HEK293 (cell line): Measurements from ENCODE around the gene KIF21A.

Experiments used
- KLF16 ChIP-seq: fragments of 450-650 bp; formaldehyde crosslinking; IDR thresholded peaks from 2 replicates; pipeline ENCODE4 v1.5.1; 2017; ENCODE audit warnings: missing biosample characterization, missing genetic modification characterization
- REPIN1 ChIP-seq: fragments of 450-650 bp; formaldehyde crosslinking; IDR thresholded peaks from 2 replicates; pipeline ENCODE4 v1.5.1; 2017; ENCODE audit warnings: missing biosample characterization, missing genetic modification characterization, low read depth
- ZBTB17 ChIP-seq: fragments of 450-650 bp; formaldehyde crosslinking; IDR thresholded peaks from 2 replicates; pipeline ENCODE4 v1.5.1; 2016; ENCODE audit warnings: missing biosample characterization, missing genetic modification characterization
- ZBTB7A ChIP-seq: fragments of 450-650 bp; formaldehyde crosslinking; IDR thresholded peaks from 2 replicates; pipeline ENCODE4 v1.5.1; 2016; ENCODE audit warnings: low read depth, missing biosample characterization, missing genetic modification characterization
- ZNF248 ChIP-seq: fragments of 450-650 bp; formaldehyde crosslinking; IDR thresholded peaks from 2 replicates; pipeline ENCODE4 v1.5.1; 2017; ENCODE audit warnings: missing biosample characterization, missing genetic modification characterization
- ZNF324 ChIP-seq: fragments of 450-650 bp; formaldehyde crosslinking; IDR thresholded peaks from 2 replicates; pipeline ENCODE4 v1.5.1; 2016; ENCODE audit warnings: missing biosample characterization, missing genetic modification characterization
- ZNF621 ChIP-seq: fragments of 450-650 bp; formaldehyde crosslinking; IDR thresholded peaks from 2 replicates; pipeline ENCODE4 v1.5.1; 2017; ENCODE audit warnings: missing biosample characterization, missing genetic modification characterization
- ZSCAN30 ChIP-seq: fragments of 450-650 bp; IDR thresholded peaks from 2 replicates; pipeline ENCODE4 v1.5.1; 2018; ENCODE audit warnings: missing biosample characterization, mild to moderate bottlenecking, missing genetic modification characterization, moderate library complexity
- ZSCAN5A ChIP-seq: fragments of 450-650 bp; formaldehyde crosslinking; IDR thresholded peaks from 2 replicates; pipeline ENCODE4 v1.5.1; 2016; ENCODE audit warnings: missing biosample characterization, missing genetic modification characterization
- TF ChIP-seq, protein P1 (sequence below): fragments of 450-650 bp; formaldehyde crosslinking; IDR thresholded peaks from 2 replicates; pipeline ENCODE4 v1.5.1; 2016; ENCODE audit warnings: missing biosample characterization, missing genetic modification characterization
- TF ChIP-seq, protein P2 (sequence below): fragments of 450-650 bp; formaldehyde crosslinking; IDR thresholded peaks from 2 replicates; pipeline ENCODE4 v1.5.1; 2016; ENCODE audit warnings: missing biosample characterization, missing genetic modification characterization
- TF ChIP-seq, protein P3 (sequence below): fragments of 450-650 bp; formaldehyde crosslinking; IDR thresholded peaks from 2 replicates; pipeline ENCODE4 v1.5.1; 2016; ENCODE audit warnings: missing biosample characterization, missing genetic modification characterization

DNA sequence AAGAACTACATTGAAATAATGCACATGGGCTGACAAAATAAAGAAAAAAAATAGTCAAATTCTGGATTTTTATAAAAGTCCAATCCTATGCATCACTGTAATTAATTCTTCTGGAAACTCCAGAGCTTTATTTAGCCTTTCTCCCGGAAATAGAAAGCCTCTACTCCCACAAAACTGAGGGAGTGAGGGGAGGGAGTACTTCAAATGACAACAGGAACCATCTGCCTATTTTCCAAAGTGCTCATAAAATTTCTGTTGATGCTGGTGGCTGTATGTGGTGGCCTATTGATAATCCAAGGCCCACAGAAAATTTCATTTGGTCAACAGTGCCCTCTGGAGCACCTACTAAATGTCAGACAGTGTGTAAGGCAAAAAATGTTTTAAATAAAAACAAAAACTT lies 64.6 kb downstream of the KIF21A start:
- TF ChIP-seq REPIN1 (no peak), ZSCAN30 (tag by site-specific recombination) (no peak), KLF16 (no peak), ZNF621 (no peak), ZNF324 (tag by site-specific recombination) (no peak), ZSCAN5A (tag by site-specific recombination) (no peak), ZBTB7A (tag by site-specific recombination) (no peak), ZBTB17 (tag by site-specific recombination) (no peak), ZNF248 (tag by site-specific recombination) (no peak)
- TF ChIP-seq, protein P1, sequence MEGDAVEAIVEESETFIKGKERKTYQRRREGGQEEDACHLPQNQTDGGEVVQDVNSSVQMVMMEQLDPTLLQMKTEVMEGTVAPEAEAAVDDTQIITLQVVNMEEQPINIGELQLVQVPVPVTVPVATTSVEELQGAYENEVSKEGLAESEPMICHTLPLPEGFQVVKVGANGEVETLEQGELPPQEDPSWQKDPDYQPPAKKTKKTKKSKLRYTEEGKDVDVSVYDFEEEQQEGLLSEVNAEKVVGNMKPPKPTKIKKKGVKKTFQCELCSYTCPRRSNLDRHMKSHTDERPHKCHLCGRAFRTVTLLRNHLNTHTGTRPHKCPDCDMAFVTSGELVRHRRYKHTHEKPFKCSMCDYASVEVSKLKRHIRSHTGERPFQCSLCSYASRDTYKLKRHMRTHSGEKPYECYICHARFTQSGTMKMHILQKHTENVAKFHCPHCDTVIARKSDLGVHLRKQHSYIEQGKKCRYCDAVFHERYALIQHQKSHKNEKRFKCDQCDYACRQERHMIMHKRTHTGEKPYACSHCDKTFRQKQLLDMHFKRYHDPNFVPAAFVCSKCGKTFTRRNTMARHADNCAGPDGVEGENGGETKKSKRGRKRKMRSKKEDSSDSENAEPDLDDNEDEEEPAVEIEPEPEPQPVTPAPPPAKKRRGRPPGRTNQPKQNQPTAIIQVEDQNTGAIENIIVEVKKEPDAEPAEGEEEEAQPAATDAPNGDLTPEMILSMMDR (tag by site-specific recombination), result no peak
- TF ChIP-seq, protein P2, sequence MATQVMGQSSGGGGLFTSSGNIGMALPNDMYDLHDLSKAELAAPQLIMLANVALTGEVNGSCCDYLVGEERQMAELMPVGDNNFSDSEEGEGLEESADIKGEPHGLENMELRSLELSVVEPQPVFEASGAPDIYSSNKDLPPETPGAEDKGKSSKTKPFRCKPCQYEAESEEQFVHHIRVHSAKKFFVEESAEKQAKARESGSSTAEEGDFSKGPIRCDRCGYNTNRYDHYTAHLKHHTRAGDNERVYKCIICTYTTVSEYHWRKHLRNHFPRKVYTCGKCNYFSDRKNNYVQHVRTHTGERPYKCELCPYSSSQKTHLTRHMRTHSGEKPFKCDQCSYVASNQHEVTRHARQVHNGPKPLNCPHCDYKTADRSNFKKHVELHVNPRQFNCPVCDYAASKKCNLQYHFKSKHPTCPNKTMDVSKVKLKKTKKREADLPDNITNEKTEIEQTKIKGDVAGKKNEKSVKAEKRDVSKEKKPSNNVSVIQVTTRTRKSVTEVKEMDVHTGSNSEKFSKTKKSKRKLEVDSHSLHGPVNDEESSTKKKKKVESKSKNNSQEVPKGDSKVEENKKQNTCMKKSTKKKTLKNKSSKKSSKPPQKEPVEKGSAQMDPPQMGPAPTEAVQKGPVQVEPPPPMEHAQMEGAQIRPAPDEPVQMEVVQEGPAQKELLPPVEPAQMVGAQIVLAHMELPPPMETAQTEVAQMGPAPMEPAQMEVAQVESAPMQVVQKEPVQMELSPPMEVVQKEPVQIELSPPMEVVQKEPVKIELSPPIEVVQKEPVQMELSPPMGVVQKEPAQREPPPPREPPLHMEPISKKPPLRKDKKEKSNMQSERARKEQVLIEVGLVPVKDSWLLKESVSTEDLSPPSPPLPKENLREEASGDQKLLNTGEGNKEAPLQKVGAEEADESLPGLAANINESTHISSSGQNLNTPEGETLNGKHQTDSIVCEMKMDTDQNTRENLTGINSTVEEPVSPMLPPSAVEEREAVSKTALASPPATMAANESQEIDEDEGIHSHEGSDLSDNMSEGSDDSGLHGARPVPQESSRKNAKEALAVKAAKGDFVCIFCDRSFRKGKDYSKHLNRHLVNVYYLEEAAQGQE (tag by site-specific recombination), result no peak
- TF ChIP-seq, protein P3, sequence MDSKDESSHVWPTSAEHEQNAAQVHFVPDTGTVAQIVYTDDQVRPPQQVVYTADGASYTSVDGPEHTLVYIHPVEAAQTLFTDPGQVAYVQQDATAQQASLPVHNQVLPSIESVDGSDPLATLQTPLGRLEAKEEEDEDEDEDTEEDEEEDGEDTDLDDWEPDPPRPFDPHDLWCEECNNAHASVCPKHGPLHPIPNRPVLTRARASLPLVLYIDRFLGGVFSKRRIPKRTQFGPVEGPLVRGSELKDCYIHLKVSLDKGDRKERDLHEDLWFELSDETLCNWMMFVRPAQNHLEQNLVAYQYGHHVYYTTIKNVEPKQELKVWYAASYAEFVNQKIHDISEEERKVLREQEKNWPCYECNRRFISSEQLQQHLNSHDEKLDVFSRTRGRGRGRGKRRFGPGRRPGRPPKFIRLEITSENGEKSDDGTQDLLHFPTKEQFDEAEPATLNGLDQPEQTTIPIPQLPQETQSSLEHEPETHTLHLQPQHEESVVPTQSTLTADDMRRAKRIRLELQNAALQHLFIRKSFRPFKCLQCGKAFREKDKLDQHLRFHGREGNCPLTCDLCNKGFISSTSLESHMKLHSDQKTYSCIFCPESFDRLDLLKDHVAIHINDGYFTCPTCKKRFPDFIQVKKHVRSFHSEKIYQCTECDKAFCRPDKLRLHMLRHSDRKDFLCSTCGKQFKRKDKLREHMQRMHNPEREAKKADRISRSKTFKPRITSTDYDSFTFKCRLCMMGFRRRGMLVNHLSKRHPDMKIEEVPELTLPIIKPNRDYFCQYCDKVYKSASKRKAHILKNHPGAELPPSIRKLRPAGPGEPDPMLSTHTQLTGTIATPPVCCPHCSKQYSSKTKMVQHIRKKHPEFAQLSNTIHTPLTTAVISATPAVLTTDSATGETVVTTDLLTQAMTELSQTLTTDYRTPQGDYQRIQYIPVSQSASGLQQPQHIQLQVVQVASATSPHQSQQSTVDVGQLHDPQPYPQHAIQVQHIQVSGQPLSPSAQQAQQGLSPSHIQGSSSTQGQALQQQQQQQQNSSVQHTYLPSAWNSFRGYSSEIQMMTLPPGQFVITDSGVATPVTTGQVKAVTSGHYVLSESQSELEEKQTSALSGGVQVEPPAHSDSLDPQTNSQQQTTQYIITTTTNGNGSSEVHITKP (tag by site-specific recombination), result no peak
